ENCODE data around the gene DNAH1. TPM values are rescaled to one million over a fixed set of nuclear protein-coding genes. Genes with fewer than 3 reads are reported as not detected.
A peak's percentile ranks its signal among the peaks of the same experiment; 100 is the strongest.
"Not testable (repeated sequence)": the region's sequence is repeated elsewhere in the genome, so short reads cannot be mapped to it uniquely, and the experiment has no call there.

DNAH1 gene
- total RNA-seq, 5 donors from 2014 or later (not counting 1 experiment from before 2014, with no cell fraction given), result 41.5 to 72.0 (median 44.2) TPM

GRCh38 chr3:52338131-52338530, 22.0 kb downstream of the DNAH1 start:
- peaks cover 5 to 21% of the 10 kb centered on the region in 2 donors for H3K36me3 ChIP-seq (ENCODE audit: control insufficient read depth in 2 of 2, extremely low read depth in 1 of 2, insufficient read depth in 1 of 2, low read length in 1 of 2)
- H3K9me3 Mint-ChIP-seq; DNase-seq; ATAC-seq (replicated peaks in 1 of 4); H3K4me3 Mint-ChIP-seq; H3K4me1 ChIP-seq (ENCODE audit: control insufficient read depth in 1 of 2, extremely low read depth in 1 of 2, insufficient read depth in 2 of 2, low read length in 2 of 2); H3K27me3 ChIP-seq (replicated peaks in 1 of 2; ENCODE audit: control insufficient read depth in 2 of 2, extremely low read depth in 1 of 2, insufficient read depth in 2 of 2, low read length in 1 of 2); H3K9me3 ChIP-seq; H3K27me3 Mint-ChIP-seq; H3K27ac ChIP-seq (ENCODE audit: low read length); H3K27ac Mint-ChIP-seq; H3K4me3 ChIP-seq (ENCODE audit: control insufficient read depth in 1 of 2, extremely low read depth in 1 of 2, low read length in 1 of 2); POLR2A ChIA-PET: not testable (repeated sequence)
- Mint-ChIP-seq H3K4me1 (peaks cover 8 to 29% (median 8%) of the 10 kb centered on the region in 3 donors), H3K36me3 (peaks cover 28% of the 10 kb centered on the region)
- WGBS (ENCODE audit: insufficient coverage), result 100% methylated on average over 3 of the region's 8 CpGs
- CTCF ChIA-PET, result interaction anchor here (0.8 to 3.7 kb wide), 7 partner anchors 9 to 118 kb away, joined by 3 to 48 read pairs (median 8); no protein-coding TSS in a partner anchor

GRCh38 chr3:52339612-52340011, 23.5 kb downstream of the DNAH1 start:
- WGBS (ENCODE audit: insufficient coverage), result no CpG with 5 or more reads among the region's 3 CpGs
- Histone ChIP-seq H3K27ac (ENCODE audit: low read length) (no peak overlapping the region), H3K4me3 (ENCODE audit: control insufficient read depth in 1 of 2, extremely low read depth in 1 of 2, low read length in 1 of 2) (no peak overlapping the region), H3K9me3 (no peaks in the 10 kb centered on the region), H3K27me3 (replicated peaks in 1 of 2; ENCODE audit: control insufficient read depth in 2 of 2, extremely low read depth in 1 of 2, insufficient read depth in 2 of 2, low read length in 1 of 2) (no peaks in the 10 kb centered on the region), H3K36me3 (ENCODE audit: control insufficient read depth in 2 of 2, extremely low read depth in 1 of 2, insufficient read depth in 1 of 2, low read length in 1 of 2) (peaks cover 6 to 24% of the 10 kb centered on the region in 2 donors), H3K4me1 (ENCODE audit: control insufficient read depth in 1 of 2, extremely low read depth in 1 of 2, insufficient read depth in 2 of 2, low read length in 2 of 2) (no peaks in the 10 kb centered on the region)
- H3K4me1 Mint-ChIP-seq, result peaks cover 8 to 29% (median 8%) of the 10 kb centered on the region in 3 donors
- no peaks in the 10 kb centered on the region for H3K27me3 Mint-ChIP-seq
- POLR2A ChIA-PET, result interaction anchor here (0.9 to 1.2 kb wide), 2 partner anchors 53 to 107 kb away, joined by 3 read pairs; no protein-coding TSS in a partner anchor
- peak overlapping the region; percentile 17 to 55 for H3K27ac Mint-ChIP-seq
- CTCF ChIA-PET, result interaction anchor here (0.6 to 3.7 kb wide), 28 partner anchors 8 to 286 kb away, joined by 3 to 48 read pairs (median 5); partner anchors contain the start of genes TLR9 (in 1 of the 2) and TWF2 (in 1 of the 2)
- H3K4me3 Mint-ChIP-seq, result no peak overlapping the region
- H3K9me3 Mint-ChIP-seq, result no peaks in the 10 kb centered on the region
- peak; percentile 62 to 73 (median 68) for ATAC-seq (replicated peaks in 1 of 4)
- H3K36me3 Mint-ChIP-seq, result peaks cover 36% of the 10 kb centered on the region
- DNase-seq, result peak in 29 of 35 experiments; percentile 13 to 86 (median 38)

GRCh38 chr3:52341123-52341522, 25.0 kb downstream of the DNAH1 start:
- ChIA-PET POLR2A (no interaction called here), CTCF (interaction anchor here in 1 of 2 donors (1.4 to 2.9 kb wide), 2 partner anchors 110 to 121 kb away, joined by 7 to 23 read pairs; no protein-coding TSS in a partner anchor)

GRCh38 chr3:52343946-52344600, 28.0 kb downstream of the DNAH1 start:
- H3K27ac Mint-ChIP-seq, result no peak overlapping the region
- H3K4me1 ChIP-seq (ENCODE audit: control insufficient read depth in 1 of 2, extremely low read depth in 1 of 2, insufficient read depth in 2 of 2, low read length in 2 of 2), result no peaks in the 10 kb centered on the region
- DNase-seq (no peak), ATAC-seq (replicated peaks in 1 of 4) (no peak)
- H3K27ac ChIP-seq (ENCODE audit: low read length), result no peak overlapping the region
- WGBS (ENCODE audit: insufficient coverage), result 94% methylated on average over 7 of the region's 11 CpGs
- H3K4me3 ChIP-seq (ENCODE audit: control insufficient read depth in 1 of 2, extremely low read depth in 1 of 2, low read length in 1 of 2), result no peak overlapping the region
- no peaks in the 10 kb centered on the region for H3K27me3 ChIP-seq (replicated peaks in 1 of 2; ENCODE audit: control insufficient read depth in 2 of 2, extremely low read depth in 1 of 2, insufficient read depth in 2 of 2, low read length in 1 of 2)
- H3K36me3 ChIP-seq (ENCODE audit: control insufficient read depth in 2 of 2, extremely low read depth in 1 of 2, insufficient read depth in 1 of 2, low read length in 1 of 2), result peaks cover 29 to 51% of the 10 kb centered on the region in 2 donors
- no peaks in the 10 kb centered on the region for H3K9me3 ChIP-seq
- ChIA-PET POLR2A (interaction anchor here in 1 of 2 donors (0.6 kb wide), 1 partner anchor 188 kb away, joined by 3 read pairs; no protein-coding TSS in a partner anchor), CTCF (interaction anchor here in 1 of 2 donors (0.5 kb wide), 1 partner anchor 125 kb away, joined by 3 read pairs; no protein-coding TSS in a partner anchor)
- H3K4me3 Mint-ChIP-seq, result no peak overlapping the region
- H3K27me3 Mint-ChIP-seq, result no peaks in the 10 kb centered on the region
- H3K36me3 Mint-ChIP-seq, result peaks cover 42% of the 10 kb centered on the region
- peaks cover 8 to 29% (median 8%) of the 10 kb centered on the region in 3 donors for H3K4me1 Mint-ChIP-seq
- H3K9me3 Mint-ChIP-seq, result no peaks in the 10 kb centered on the region

More at GRCh38 chr3:52341123-52341522, 25.0 kb downstream of the DNAH1 start:
- H3K27me3 ChIP-seq (replicated peaks in 1 of 2; ENCODE audit: control insufficient read depth in 2 of 2, extremely low read depth in 1 of 2, insufficient read depth in 2 of 2, low read length in 1 of 2), result no peaks in the 10 kb centered on the region
- Mint-ChIP-seq H3K4me3 (no peak overlapping the region), H3K27ac (no peak overlapping the region), H3K36me3 (peaks cover 38% of the 10 kb centered on the region), H3K9me3 (no peaks in the 10 kb centered on the region), H3K27me3 (no peaks in the 10 kb centered on the region), H3K4me1 (peaks cover 8 to 29% (median 8%) of the 10 kb centered on the region in 3 donors)
- no peak overlapping the region for H3K4me3 ChIP-seq (ENCODE audit: control insufficient read depth in 1 of 2, extremely low read depth in 1 of 2, low read length in 1 of 2)
- no peak for DNase-seq
- 55% methylated on average over 5 of the region's 5 CpGs for WGBS (ENCODE audit: insufficient coverage)
- H3K4me1 ChIP-seq (ENCODE audit: control insufficient read depth in 1 of 2, extremely low read depth in 1 of 2, insufficient read depth in 2 of 2, low read length in 2 of 2), result no peaks in the 10 kb centered on the region
- no peak for ATAC-seq (replicated peaks in 1 of 4)
- no peak overlapping the region for H3K27ac ChIP-seq (ENCODE audit: low read length)
- peaks cover 7 to 34% of the 10 kb centered on the region in 2 donors for H3K36me3 ChIP-seq (ENCODE audit: control insufficient read depth in 2 of 2, extremely low read depth in 1 of 2, insufficient read depth in 1 of 2, low read length in 1 of 2)
- H3K9me3 ChIP-seq, result no peaks in the 10 kb centered on the region

GRCh38 chr3:52345521-52346109, 29.5 kb downstream of the DNAH1 start:
- peaks cover 0 to 19% (median 0%) of the 10 kb centered on the region in 3 donors for H3K4me1 Mint-ChIP-seq
- no peak overlapping the region for H3K27ac Mint-ChIP-seq
- no peaks in the 10 kb centered on the region for H3K4me1 ChIP-seq (ENCODE audit: control insufficient read depth in 1 of 2, extremely low read depth in 1 of 2, insufficient read depth in 2 of 2, low read length in 2 of 2)
- peaks cover 40% of the 10 kb centered on the region for H3K36me3 Mint-ChIP-seq
- no peaks in the 10 kb centered on the region for H3K27me3 ChIP-seq (replicated peaks in 1 of 2; ENCODE audit: control insufficient read depth in 2 of 2, extremely low read depth in 1 of 2, insufficient read depth in 2 of 2, low read length in 1 of 2)
- H3K27me3 Mint-ChIP-seq, result no peaks in the 10 kb centered on the region
- ATAC-seq (replicated peaks in 1 of 4) (no peak), DNase-seq (no peak)
- H3K9me3 ChIP-seq, result no peaks in the 10 kb centered on the region
- H3K4me3 ChIP-seq (ENCODE audit: control insufficient read depth in 1 of 2, extremely low read depth in 1 of 2, low read length in 1 of 2), result no peak overlapping the region
- H3K9me3 Mint-ChIP-seq, result no peaks in the 10 kb centered on the region
- ChIA-PET POLR2A (no interaction called here), CTCF (no interaction called here)
- 96% methylated on average over 9 of the region's 9 CpGs for WGBS (ENCODE audit: insufficient coverage)
- H3K36me3 ChIP-seq (ENCODE audit: control insufficient read depth in 2 of 2, extremely low read depth in 1 of 2, insufficient read depth in 1 of 2, low read length in 1 of 2), result peaks cover 38 to 66% of the 10 kb centered on the region in 2 donors
- H3K27ac ChIP-seq (ENCODE audit: low read length), result no peak overlapping the region
- H3K4me3 Mint-ChIP-seq, result no peak overlapping the region

GRCh38 chr3:52346623-52347530, 30.8 kb downstream of the DNAH1 start:
- Histone ChIP-seq H3K36me3 (ENCODE audit: control insufficient read depth in 2 of 2, extremely low read depth in 1 of 2, insufficient read depth in 1 of 2, low read length in 1 of 2) (peaks cover 39 to 65% of the 10 kb centered on the region in 2 donors), H3K9me3 (no peaks in the 10 kb centered on the region), H3K27me3 (replicated peaks in 1 of 2; ENCODE audit: control insufficient read depth in 2 of 2, extremely low read depth in 1 of 2, insufficient read depth in 2 of 2, low read length in 1 of 2) (no peaks in the 10 kb centered on the region), H3K27ac (ENCODE audit: low read length) (no peak overlapping the region), H3K4me3 (ENCODE audit: control insufficient read depth in 1 of 2, extremely low read depth in 1 of 2, low read length in 1 of 2) (no peak overlapping the region), H3K4me1 (ENCODE audit: control insufficient read depth in 1 of 2, extremely low read depth in 1 of 2, insufficient read depth in 2 of 2, low read length in 2 of 2) (no peaks in the 10 kb centered on the region)
- no peak for DNase-seq
- ChIA-PET POLR2A (no interaction called here), CTCF (interaction anchor here (0.8 to 0.9 kb wide), 2 partner anchors 8 to 126 kb away, joined by 3 to 4 read pairs; no protein-coding TSS in a partner anchor)
- ATAC-seq (replicated peaks in 1 of 4), result no peak
- H3K27me3 Mint-ChIP-seq, result no peaks in the 10 kb centered on the region
- H3K4me3 Mint-ChIP-seq, result no peak overlapping the region
- H3K36me3 Mint-ChIP-seq, result peaks cover 42% of the 10 kb centered on the region
- no peak overlapping the region for H3K27ac Mint-ChIP-seq
- H3K9me3 Mint-ChIP-seq, result no peaks in the 10 kb centered on the region
- whole genome bisulfite sequencing (ENCODE audit: insufficient coverage), result 95% methylated on average over 15 of the region's 16 CpGs
- peaks cover 0 to 10% (median 0%) of the 10 kb centered on the region in 3 donors for H3K4me1 Mint-ChIP-seq

Data from T-cell (primary cell).